Adrenal gland (tissue), 5 donors: ENCODE data around the gene CDHR2.

Source experiments
- POLR2A ChIP-seq, 2 donors: fragments of 450-650 bp; IDR thresholded peaks; one replicate each; pipeline ENCODE4 v1.6.1; 2017; ENCODE audit warnings: antibody characterized with exemption in 2 of 2, mild to moderate bottlenecking in 2 of 2, moderate library complexity in 1 of 2
- TF ChIP-seq, protein P1 (sequence below), 6 experiments: fragments of 450-650 bp in 4 of 6; fragments of 200-600 bp in 2 of 6; sonication (generic) in 1 of 6; IDR thresholded peaks; 1 replicate in 5 of 6; 2 replicates in 1 of 6; pipeline versions ENCODE4 v1.5.1 to v1.8.0; 2016 to 2021; ENCODE audit warnings: antibody characterized with exemption in 6 of 6, mild to moderate bottlenecking in 2 of 6, moderate library complexity in 1 of 6
- donor health status: DM: no; HTN: no; CAD: no.

DNA sequence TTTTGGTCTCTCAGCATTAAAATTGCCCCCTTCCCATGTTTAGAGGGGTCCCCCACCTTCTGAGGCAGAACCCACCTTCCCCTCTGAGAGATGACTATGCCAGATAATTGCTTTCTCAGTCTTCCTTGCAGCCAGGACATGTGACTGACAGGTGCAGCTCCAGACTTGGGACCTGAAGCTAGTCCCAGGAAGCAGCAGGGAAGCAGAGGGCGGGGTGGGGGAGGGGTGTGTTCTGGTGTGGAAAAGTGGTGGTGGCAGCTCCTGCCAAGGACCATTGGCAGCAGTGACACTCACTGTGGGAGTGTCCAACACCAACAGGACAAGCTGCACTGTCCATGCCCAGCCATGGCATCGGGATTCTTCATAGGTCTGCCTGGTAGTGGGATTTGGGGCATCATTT is 83.6 kb downstream of the CDHR2 start:
- TF ChIP-seq, protein P1, sequence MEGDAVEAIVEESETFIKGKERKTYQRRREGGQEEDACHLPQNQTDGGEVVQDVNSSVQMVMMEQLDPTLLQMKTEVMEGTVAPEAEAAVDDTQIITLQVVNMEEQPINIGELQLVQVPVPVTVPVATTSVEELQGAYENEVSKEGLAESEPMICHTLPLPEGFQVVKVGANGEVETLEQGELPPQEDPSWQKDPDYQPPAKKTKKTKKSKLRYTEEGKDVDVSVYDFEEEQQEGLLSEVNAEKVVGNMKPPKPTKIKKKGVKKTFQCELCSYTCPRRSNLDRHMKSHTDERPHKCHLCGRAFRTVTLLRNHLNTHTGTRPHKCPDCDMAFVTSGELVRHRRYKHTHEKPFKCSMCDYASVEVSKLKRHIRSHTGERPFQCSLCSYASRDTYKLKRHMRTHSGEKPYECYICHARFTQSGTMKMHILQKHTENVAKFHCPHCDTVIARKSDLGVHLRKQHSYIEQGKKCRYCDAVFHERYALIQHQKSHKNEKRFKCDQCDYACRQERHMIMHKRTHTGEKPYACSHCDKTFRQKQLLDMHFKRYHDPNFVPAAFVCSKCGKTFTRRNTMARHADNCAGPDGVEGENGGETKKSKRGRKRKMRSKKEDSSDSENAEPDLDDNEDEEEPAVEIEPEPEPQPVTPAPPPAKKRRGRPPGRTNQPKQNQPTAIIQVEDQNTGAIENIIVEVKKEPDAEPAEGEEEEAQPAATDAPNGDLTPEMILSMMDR (IDR thresholded peaks at IDR 0.05): no peak
- TF ChIP-seq POLR2A (IDR thresholded peaks at IDR 0.05): no peak
